HepG2 (cell line): Measurements from ENCODE around the gene TUBB4B. TPM values are rescaled to one million over a fixed set of nuclear protein-coding genes. Genes with fewer than 3 reads are reported as not detected.

Source experiments
- HNRNPLL ChIP-seq: fragments of 200-400 bp; formaldehyde crosslinking; IDR thresholded peaks from 2 replicates; pipeline ENCODE4 v1.6.1; 2017; ENCODE audit warnings: mild to moderate bottlenecking, low read depth, low read length; ENCODE audit not compliant: poor library complexity, severe bottlenecking
- KAT8 ChIP-seq: IDR thresholded peaks from 2 replicates; pipeline ENCODE4 v1.6.1; 2016; ENCODE audit warnings: missing genetic modification reagents, missing compliant biosample characterization
- MAZ ChIP-seq, 2 experiments: sonication (generic) in 1 of 2; formaldehyde crosslinking in 1 of 2; IDR thresholded peaks; 2 replicates each; pipeline versions ENCODE4 v1.5.0 to v1.6.1; 2012 to 2020; ENCODE audit warnings: low read depth in 2 of 2, mild to moderate bottlenecking in 2 of 2, borderline replicate concordance in 1 of 2, improper control_type of control experiment in 1 of 2, low read length in 1 of 2, missing genetic modification reagents in 1 of 2, moderate library complexity in 1 of 2
- SOX6 ChIP-seq, 2 experiments: fragments of 450-650 bp in 1 of 2; sonication (generic) in 1 of 2; formaldehyde crosslinking in 1 of 2; IDR thresholded peaks; 2 replicates each; pipeline versions ENCODE4 v1.4.0 to v1.6.1; 2017 to 2020; ENCODE audit warnings: antibody characterized with exemption in 1 of 2, mild to moderate bottlenecking in 1 of 2, missing genetic modification reagents in 1 of 2
- TBX2 ChIP-seq: sonication (generic); formaldehyde crosslinking; IDR thresholded peaks from 2 replicates; pipeline ENCODE4 v1.5.0; 2020; ENCODE audit warnings: missing genetic modification reagents, mild to moderate bottlenecking, borderline replicate concordance
- THAP11 ChIP-seq: IDR thresholded peaks from 2 replicates; pipeline ENCODE4 v1.6.1; 2016; ENCODE audit warnings: missing biosample characterization, missing genetic modification reagents
- YEATS4 ChIP-seq: sonication (generic); formaldehyde crosslinking; IDR thresholded peaks from 2 replicates; pipeline ENCODE4 v1.4.0; 2020; ENCODE audit warnings: missing genetic modification reagents, borderline replicate concordance
- ZBTB7A ChIP-seq: sonication (generic); formaldehyde crosslinking; IDR thresholded peaks from 2 replicates; pipeline ENCODE4 v1.8.0; 2022; ENCODE audit warnings: mild to moderate bottlenecking, missing genetic modification reagents
- polyA plus RNA-seq, 8 experiments: library from polyadenylated mRNA; depleted of rRNA in 3 of 8; stranded (reverse) in 7 of 8; unstranded in 1 of 8; fragments of >200 nt; fragmentation: Illumina TruSeq in 4 of 8; extraction: Trizol in 4 of 8; gene quantifications; 2 replicates each; pipeline versions ENCODE4 v1.2.1 to v1.2.3, GENCODE V29; 2011 to 2016; ENCODE audit warnings: low read depth in 4 of 8, missing spikeins in 1 of 8, mixed read lengths in 1 of 8; ENCODE audit not compliant: insufficient read depth in 1 of 8
- total RNA-seq, 5 experiments: library from RNA; depleted of rRNA; stranded (reverse); fragments of >200 nt; fragmentation: Illumina TruSeq; extraction: Trizol; gene quantifications; 2 replicates each; pipeline ENCODE4 v1.2.3, GENCODE V29; 2016; ENCODE audit warnings: low read depth in 1 of 5
- TF ChIP-seq, protein P1 (sequence below), 2 experiments: fragments of 450-650 bp in 1 of 2; sonication (generic) in 1 of 2; formaldehyde crosslinking in 1 of 2; IDR thresholded peaks; 2 replicates each; pipeline versions ENCODE4 v1.6.1 to v1.8.0; 2016 to 2022; ENCODE audit warnings: antibody characterized with exemption in 1 of 2, mild to moderate bottlenecking in 1 of 2, missing genetic modification reagents in 1 of 2
- TF ChIP-seq, protein P2 (sequence below), 2 experiments: sonication (generic) in 1 of 2; formaldehyde crosslinking in 1 of 2; IDR thresholded peaks; 2 replicates each; pipeline versions ENCODE4 v1.4.0 to v1.6.1; 2018 to 2020; ENCODE audit warnings: missing genetic modification reagents in 2 of 2, borderline replicate concordance in 1 of 2, low read depth in 1 of 2, mild to moderate bottlenecking in 1 of 2, missing biosample characterization in 1 of 2
- TF ChIP-seq, protein P3 (sequence below): sonication (generic); formaldehyde crosslinking; IDR thresholded peaks from 2 replicates; pipeline ENCODE4 v1.4.0; 2020; ENCODE audit warnings: mild to moderate bottlenecking, missing genetic modification reagents
- TF ChIP-seq, protein P4 (sequence below): sonication (generic); formaldehyde crosslinking; conservative IDR thresholded peaks from 2 replicates; pipeline ENCODE4 v1.4.0; 2020; ENCODE audit warnings: missing genetic modification reagents

TUBB4B gene
- total and polyA plus RNA-seq, 2 of the 13 experiments (the other 11 are each of a cell fraction or from before 2014, with no cell fraction given), result 182 to 412 TPM

DNA sequence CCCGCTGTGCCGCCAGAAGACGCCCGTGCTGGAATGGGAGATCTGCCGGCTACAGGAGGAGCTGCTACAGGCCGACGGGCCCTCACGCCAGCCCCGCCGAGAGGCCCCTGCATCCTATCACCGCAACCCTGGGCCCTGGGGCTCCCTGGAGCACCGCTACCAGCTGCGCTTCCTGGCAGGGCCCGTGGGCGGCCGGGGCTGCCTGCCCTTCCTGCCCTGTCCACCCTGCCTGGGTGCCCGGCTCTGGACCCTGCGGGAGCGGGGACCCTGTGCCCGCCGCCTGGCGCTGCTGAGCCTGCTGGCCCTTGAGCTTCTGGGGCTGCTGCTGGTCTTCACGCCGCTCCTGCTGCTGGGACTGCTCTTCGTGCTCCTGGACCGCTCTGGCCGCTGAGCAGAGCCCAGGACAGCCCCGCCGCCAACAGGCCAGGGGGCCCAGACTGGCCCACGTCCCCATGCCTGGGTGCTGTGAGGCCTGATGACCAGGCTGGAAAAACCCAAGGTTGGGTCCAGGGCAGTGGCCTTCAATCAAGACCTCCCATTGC is 22.8 kb upstream of the TUBB4B start (continued):
- TF ChIP-seq, protein P1, sequence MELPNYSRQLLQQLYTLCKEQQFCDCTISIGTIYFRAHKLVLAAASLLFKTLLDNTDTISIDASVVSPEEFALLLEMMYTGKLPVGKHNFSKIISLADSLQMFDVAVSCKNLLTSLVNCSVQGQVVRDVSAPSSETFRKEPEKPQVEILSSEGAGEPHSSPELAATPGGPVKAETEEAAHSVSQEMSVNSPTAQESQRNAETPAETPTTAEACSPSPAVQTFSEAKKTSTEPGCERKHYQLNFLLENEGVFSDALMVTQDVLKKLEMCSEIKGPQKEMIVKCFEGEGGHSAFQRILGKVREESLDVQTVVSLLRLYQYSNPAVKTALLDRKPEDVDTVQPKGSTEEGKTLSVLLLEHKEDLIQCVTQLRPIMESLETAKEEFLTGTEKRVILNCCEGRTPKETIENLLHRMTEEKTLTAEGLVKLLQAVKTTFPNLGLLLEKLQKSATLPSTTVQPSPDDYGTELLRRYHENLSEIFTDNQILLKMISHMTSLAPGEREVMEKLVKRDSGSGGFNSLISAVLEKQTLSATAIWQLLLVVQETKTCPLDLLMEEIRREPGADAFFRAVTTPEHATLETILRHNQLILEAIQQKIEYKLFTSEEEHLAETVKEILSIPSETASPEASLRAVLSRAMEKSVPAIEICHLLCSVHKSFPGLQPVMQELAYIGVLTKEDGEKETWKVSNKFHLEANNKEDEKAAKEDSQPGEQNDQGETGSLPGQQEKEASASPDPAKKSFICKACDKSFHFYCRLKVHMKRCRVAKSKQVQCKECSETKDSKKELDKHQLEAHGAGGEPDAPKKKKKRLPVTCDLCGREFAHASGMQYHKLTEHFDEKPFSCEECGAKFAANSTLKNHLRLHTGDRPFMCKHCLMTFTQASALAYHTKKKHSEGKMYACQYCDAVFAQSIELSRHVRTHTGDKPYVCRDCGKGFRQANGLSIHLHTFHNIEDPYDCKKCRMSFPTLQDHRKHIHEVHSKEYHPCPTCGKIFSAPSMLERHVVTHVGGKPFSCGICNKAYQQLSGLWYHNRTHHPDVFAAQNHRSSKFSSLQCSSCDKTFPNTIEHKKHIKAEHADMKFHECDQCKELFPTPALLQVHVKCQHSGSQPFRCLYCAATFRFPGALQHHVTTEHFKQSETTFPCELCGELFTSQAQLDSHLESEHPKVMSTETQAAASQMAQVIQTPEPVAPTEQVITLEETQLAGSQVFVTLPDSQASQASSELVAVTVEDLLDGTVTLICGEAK (IDR thresholded peaks at IDR 0.05), result no peak
- TF ChIP-seq, protein P1 (CRISPR knock-in tag; IDR thresholded peaks at IDR 0.05), result 0 out of 2 replicates have a peak, but pooled peaks have one; percentile 1
- TF ChIP-seq, protein P2, sequence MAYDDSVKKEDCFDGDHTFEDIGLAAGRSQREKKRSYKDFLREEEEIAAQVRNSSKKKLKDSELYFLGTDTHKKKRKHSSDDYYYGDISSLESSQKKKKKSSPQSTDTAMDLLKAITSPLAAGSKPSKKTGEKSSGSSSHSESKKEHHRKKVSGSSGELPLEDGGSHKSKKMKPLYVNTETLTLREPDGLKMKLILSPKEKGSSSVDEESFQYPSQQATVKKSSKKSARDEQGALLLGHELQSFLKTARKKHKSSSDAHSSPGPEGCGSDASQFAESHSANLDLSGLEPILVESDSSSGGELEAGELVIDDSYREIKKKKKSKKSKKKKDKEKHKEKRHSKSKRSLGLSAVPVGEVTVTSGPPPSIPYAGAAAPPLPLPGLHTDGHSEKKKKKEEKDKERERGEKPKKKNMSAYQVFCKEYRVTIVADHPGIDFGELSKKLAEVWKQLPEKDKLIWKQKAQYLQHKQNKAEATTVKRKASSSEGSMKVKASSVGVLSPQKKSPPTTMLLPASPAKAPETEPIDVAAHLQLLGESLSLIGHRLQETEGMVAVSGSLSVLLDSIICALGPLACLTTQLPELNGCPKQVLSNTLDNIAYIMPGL (CRISPR knock-in tag; IDR thresholded peaks at IDR 0.05; ENCODE audit: borderline replicate concordance in 1 of 2, low read depth in 1 of 2), result peak in 1 of 2 experiments; percentile 42; a peak in 1 of 4 replicates
- TF ChIP-seq THAP11 (CRISPR knock-in tag) (no peak), ZBTB7A (CRISPR knock-in tag) (no peak), TBX2 (0 out of 2 replicates have a peak, but pooled peaks have one; percentile 20), HNRNPLL (peak; percentile 12), SOX6 (IDR thresholded peaks at IDR 0.05) (no peak), SOX6 (CRISPR knock-in tag; IDR thresholded peaks at IDR 0.05) (peak; percentile 20; the same call in 1 of the 2 replicates), MAZ (IDR thresholded peaks at IDR 0.05; ENCODE audit: borderline replicate concordance, low read depth, low read length) (no peak), MAZ (CRISPR knock-in tag; IDR thresholded peaks at IDR 0.05; ENCODE audit: low read depth) (0 out of 2 replicates have a peak, but pooled peaks have one; percentile 22), YEATS4 (CRISPR knock-in tag) (0 out of 2 replicates have a peak, but pooled peaks have one; percentile 17), KAT8 (CRISPR knock-in tag) (no peak)
- TF ChIP-seq, protein P3, sequence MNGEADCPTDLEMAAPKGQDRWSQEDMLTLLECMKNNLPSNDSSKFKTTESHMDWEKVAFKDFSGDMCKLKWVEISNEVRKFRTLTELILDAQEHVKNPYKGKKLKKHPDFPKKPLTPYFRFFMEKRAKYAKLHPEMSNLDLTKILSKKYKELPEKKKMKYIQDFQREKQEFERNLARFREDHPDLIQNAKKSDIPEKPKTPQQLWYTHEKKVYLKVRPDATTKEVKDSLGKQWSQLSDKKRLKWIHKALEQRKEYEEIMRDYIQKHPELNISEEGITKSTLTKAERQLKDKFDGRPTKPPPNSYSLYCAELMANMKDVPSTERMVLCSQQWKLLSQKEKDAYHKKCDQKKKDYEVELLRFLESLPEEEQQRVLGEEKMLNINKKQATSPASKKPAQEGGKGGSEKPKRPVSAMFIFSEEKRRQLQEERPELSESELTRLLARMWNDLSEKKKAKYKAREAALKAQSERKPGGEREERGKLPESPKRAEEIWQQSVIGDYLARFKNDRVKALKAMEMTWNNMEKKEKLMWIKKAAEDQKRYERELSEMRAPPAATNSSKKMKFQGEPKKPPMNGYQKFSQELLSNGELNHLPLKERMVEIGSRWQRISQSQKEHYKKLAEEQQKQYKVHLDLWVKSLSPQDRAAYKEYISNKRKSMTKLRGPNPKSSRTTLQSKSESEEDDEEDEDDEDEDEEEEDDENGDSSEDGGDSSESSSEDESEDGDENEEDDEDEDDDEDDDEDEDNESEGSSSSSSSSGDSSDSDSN (CRISPR knock-in tag), result peak; percentile 58
- TF ChIP-seq, protein P4, sequence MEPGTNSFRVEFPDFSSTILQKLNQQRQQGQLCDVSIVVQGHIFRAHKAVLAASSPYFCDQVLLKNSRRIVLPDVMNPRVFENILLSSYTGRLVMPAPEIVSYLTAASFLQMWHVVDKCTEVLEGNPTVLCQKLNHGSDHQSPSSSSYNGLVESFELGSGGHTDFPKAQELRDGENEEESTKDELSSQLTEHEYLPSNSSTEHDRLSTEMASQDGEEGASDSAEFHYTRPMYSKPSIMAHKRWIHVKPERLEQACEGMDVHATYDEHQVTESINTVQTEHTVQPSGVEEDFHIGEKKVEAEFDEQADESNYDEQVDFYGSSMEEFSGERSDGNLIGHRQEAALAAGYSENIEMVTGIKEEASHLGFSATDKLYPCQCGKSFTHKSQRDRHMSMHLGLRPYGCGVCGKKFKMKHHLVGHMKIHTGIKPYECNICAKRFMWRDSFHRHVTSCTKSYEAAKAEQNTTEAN (CRISPR knock-in tag), result no peak
